Heart right ventricle (tissue), 16 donors: Measurements from ENCODE around the gene HDAC10. TPM values are rescaled to one million over a fixed set of nuclear protein-coding genes. Genes with fewer than 3 reads are reported as not detected.

ENCODE experiments used
- ATAC-seq, 8 donors: fragments of 200-7000 bp; cut with Tn5 transposase; one replicate each; pipeline ENCODE4 v1.9.1; 2020; ENCODE audit warnings: mild to moderate bottlenecking in 8 of 8, moderate library complexity in 8 of 8, moderate number of reproducible peaks in 1 of 8
- DNase-seq, 2 donors: peaks; one replicate each; pipeline ENCODE4 v3.0.0-alpha.2; 2020
- H3K27ac ChIP-seq, 10 donors: fragments of 200-600 bp; sonication (generic) in 2 of 10; one replicate each; pipeline versions ENCODE4 v1.5.0 to v1.8.0; 2020 to 2022; ENCODE audit warnings: mild to moderate bottlenecking in 3 of 10
- H3K27me3 ChIP-seq, 7 donors: fragments of 200-600 bp; one replicate each; pipeline ENCODE4 v1.8.0; 2021 to 2022; ENCODE audit warnings: mild to moderate bottlenecking in 2 of 7
- H3K36me3 ChIP-seq, 9 donors: fragments of 200-600 bp; sonication (generic) in 1 of 9; one replicate each; pipeline versions ENCODE4 v1.5.0 to v1.8.0; 2020 to 2022; ENCODE audit warnings: mild to moderate bottlenecking in 2 of 9
- H3K4me1 ChIP-seq, 9 donors: fragments of 200-600 bp; sonication (generic) in 1 of 9; one replicate each; pipeline versions ENCODE4 v1.5.0 to v1.8.0; 2020 to 2022; ENCODE audit warnings: mild to moderate bottlenecking in 4 of 9
- H3K4me3 ChIP-seq, 10 donors: fragments of 200-600 bp; sonication (generic) in 2 of 10; one replicate each; pipeline versions ENCODE4 v1.5.0 to v1.8.0; 2020 to 2022; ENCODE audit warnings: mild to moderate bottlenecking in 7 of 10, moderate library complexity in 2 of 10
- H3K9me3 ChIP-seq, 11 donors: fragments of 200-600 bp in 10 of 11; sonication (generic) in 2 of 11; one replicate each; pipeline versions ENCODE4 v1.5.0 to v1.8.0; 2013 to 2022; ENCODE audit warnings: mild to moderate bottlenecking in 2 of 11, control low read depth in 1 of 11, moderate library complexity in 1 of 11
- WGBS, 2 donors: extraction: QIAGEN DNeasy Blood & Tissue Kit; methylation state at CpG; one replicate each; pipeline ENCODE4 v1.1.7; 2013; ENCODE audit warnings: inconsistent platforms in 1 of 2; 5-methylcytosine and 5-hydroxymethylcytosine counted together
- intact Hi-C, 10 donors: fragments of 100-400 bp; cut with DNase I; formaldehyde crosslinking; loops; one replicate each; pipeline versions ENCODE4 v1.11.1 to v1.14.2; 2022
- polyA plus RNA-seq, 2 donors: library from polyadenylated mRNA; stranded (reverse); fragments of 200-250 nt; gene quantifications; one replicate each; pipeline ENCODE4 v1.2.3, GENCODE V29; 2013
- total RNA-seq, 10 donors: library from RNA; stranded (reverse); fragmentation: NEBNext Ultra II Directional in 3 of 10; extraction: Animal tissue kit (Norgen Biotek cat#: 25700) in 3 of 10; gene quantifications; one replicate each; pipeline versions ENCODE4 v1.2.1 to v1.2.4, GENCODE V29; 2021 to 2023
- TF ChIP-seq, protein P1 (sequence below), 9 donors: fragments of 200-600 bp; sonication (generic) in 2 of 9; IDR thresholded peaks; one replicate each; pipeline versions ENCODE4 v1.5.0 to v1.8.0; 2021 to 2022; ENCODE audit warnings: antibody characterized with exemption in 9 of 9, mild to moderate bottlenecking in 5 of 9, moderate library complexity in 1 of 9
- donor health status: Arrhythmogenic right ventricular cardiomyopathy.
- donor health status: ischemic (EF 13 %, LVEDD 7.1; RV severe dilation, severe dysfunction).
- donor health status: healthy with polysubstance abuse.
- donor health status: DM: no; HTN: yes; CAD: no.
- donor health status: DM: no; HTN: no; CAD: no.
- donor health status: ischemic (EF 25% LVEDD 6.9; RV normal size, moderate dysfunction).
- donor health status: ischemic (EF 25% LVEDD 5.7; RV mildly dilated, moderate dysfunction).
- donor health status: healthy.
- donor health status: DM: yes; HTN: yes; CAD: no.
- donor health status: Ischemic cardiomyopathy.
- donor health status: ischemic (EF 35%, LVEDD 5.7; RV mildly dilated, moderate dysfunction).
- donor health status: nonischemic (EF 11% LVEDD 7.7; RV severe dilation, severe dysfunction).
- donor health status: DM: yes; HTN: yes; CAD: no.
- donor health status: PGD.
- donor health status: ischemic (EF 29% LVEDD 5.4; RV normal size, mild dysfunction).
- donor health status: nonischemic (EF 23%, LVEDD 6.1; RV moderate dilation, normal function).

Gene HDAC10
- total and polyA plus RNA-seq, 12 donors = 7.1 to 20.3 (median 10.3) TPM

DNA sequence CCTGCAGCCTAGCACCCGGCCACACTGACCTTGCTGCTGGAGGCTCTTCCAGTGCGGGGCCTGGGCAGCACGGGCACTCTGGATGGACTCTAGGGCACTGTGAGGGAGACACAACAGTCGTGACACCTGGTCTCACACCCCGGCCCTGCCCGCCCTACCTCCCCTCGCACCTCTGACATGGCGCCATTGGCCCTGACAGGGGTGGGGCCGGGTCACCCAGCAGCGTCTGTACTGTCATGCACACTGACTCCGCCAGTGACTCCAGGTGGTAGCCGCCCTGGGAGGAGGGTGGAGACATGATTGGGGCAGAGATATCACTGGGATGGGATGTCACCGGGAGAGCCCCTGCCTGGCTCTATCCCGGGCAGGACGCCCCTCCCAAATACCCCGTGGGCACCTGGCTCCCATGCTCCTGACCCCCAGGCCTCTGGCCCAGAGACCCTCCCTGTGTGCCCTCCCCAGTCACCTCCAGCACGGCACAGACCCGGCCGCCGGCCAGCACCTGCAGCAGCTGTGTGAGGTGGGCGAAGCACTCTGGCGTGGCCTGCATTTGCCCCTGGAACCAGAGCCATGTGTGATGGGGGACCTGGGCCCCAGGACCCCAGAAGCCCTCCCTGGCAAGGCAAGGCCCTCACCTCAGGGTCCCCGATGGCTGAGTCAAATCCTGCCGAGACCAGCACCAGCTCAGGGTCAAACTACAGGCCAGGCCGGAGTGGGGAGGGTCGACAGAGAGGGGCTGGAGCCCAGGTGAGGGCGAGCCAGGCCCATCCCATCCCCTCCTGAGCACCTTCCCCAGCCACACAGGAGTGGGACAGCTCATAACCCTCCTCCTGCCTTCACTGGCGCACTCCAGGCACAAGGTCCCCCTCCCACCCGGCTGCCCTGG lies 2.6 kb downstream of the HDAC10 start:
- no peak for ATAC-seq
- no peaks in the 10 kb centered on the region for H3K27me3 ChIP-seq
- intact Hi-C loops = loop anchor here in 5 of 10 donors (10.0 kb wide), 2 partner anchors 256 to 276 kb away; partner anchors contain the start of genes LMF2 (in 4 of the 5), NCAPH2 (in 4 of the 5) and SCO2 (in 1 of the 5)
- H3K9me3 ChIP-seq = no peaks in the 10 kb centered on the region
- WGBS, 2 donors = 90 to 91% methylated on average over 29 of the region's 29 CpGs
- TF ChIP-seq, protein P1, sequence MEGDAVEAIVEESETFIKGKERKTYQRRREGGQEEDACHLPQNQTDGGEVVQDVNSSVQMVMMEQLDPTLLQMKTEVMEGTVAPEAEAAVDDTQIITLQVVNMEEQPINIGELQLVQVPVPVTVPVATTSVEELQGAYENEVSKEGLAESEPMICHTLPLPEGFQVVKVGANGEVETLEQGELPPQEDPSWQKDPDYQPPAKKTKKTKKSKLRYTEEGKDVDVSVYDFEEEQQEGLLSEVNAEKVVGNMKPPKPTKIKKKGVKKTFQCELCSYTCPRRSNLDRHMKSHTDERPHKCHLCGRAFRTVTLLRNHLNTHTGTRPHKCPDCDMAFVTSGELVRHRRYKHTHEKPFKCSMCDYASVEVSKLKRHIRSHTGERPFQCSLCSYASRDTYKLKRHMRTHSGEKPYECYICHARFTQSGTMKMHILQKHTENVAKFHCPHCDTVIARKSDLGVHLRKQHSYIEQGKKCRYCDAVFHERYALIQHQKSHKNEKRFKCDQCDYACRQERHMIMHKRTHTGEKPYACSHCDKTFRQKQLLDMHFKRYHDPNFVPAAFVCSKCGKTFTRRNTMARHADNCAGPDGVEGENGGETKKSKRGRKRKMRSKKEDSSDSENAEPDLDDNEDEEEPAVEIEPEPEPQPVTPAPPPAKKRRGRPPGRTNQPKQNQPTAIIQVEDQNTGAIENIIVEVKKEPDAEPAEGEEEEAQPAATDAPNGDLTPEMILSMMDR (IDR thresholded peaks at IDR 0.05) = no peak
- H3K27ac ChIP-seq = no peak overlapping the region
- H3K36me3 ChIP-seq = peaks cover 0 to 31% (median 0%) of the 10 kb centered on the region in 9 donors
- no peak overlapping the region for H3K4me3 ChIP-seq
- DNase-seq = no peak
- H3K4me1 ChIP-seq = peaks cover 23 to 61% (median 48%) of the 10 kb centered on the region in 9 donors

DNA sequence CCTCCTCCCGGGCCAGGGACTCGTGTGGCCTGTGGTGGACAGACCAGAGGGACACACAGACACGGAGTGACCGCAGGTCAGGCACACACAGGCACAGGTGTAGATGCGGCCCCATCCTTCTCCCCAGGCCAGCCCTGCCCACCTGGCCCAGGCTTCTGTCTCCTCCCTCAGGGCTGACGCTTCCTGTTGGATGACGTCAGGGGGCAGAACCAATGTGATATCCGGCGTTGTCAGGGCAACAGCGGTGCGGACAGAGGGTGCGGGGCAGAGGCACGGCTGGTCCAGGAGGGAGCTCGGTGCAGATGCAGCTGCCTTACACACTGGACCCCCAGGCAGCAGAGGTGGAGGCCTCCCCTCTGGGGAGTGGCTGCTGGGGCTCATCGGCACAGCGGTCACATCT lies 3.3 kb downstream of the HDAC10 start:
- ATAC-seq (no peak), DNase-seq (no peak)
- Histone ChIP-seq H3K9me3 (no peaks in the 10 kb centered on the region), H3K4me1 (peaks cover 30 to 68% (median 55%) of the 10 kb centered on the region in 9 donors), H3K4me3 (no peak overlapping the region), H3K27me3 (no peaks in the 10 kb centered on the region), H3K27ac (no peak overlapping the region), H3K36me3 (peaks cover 0 to 31% (median 0%) of the 10 kb centered on the region in 9 donors)
- TF ChIP-seq, protein P1 (IDR thresholded peaks at IDR 0.05) = no peak
- intact Hi-C loops = loop anchor here in 5 of 10 donors (10.0 kb wide), 2 partner anchors 257 to 277 kb away; partner anchors contain the start of genes LMF2 (in 4 of the 5), NCAPH2 (in 4 of the 5) and SCO2 (in 1 of the 5)
- 46 to 47% methylated on average over 16 of the region's 16 CpGs for WGBS, 2 donors

DNA sequence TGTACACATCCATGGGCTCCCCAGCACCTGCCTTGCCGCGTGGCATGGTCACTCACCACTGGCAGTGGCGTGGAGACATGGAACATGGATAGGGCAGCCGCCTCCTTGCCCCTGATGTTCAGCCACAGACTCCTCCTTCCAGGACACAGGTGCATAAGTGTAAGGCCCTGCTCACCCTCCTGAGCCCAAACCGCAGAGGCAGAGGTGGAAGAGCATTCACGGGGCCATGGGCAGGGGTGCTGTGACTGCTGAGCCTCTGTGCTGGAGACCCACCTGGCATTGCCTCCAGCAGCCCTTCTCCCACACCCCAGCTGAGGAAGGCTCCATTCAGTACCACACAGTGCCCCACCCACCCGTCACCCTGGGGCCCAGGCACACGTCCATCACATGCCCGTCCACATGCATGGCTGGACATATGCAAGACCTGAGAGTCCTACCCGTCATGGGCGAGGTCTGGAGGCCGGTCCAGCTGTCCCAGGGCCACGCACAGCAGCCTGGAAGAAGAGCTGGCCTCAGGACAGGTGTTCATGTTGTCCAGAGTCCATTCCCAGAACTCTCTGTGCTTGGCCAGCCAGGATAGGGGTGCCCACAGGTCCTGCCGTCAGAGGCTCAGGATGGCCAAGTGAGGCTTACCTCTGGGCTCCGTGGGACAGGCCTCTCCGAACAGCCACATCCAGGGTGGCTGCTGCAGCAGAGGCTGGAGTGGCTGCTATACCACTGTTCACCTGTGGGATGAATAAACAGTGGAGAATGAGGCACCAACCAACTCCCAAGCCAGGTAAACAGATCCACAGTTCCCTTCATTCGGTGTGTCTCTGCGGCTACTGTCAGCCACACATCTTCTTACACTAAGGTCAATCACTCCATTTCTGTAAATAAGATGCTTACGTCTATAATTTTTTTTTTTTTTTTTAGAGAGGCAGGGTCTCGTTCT lies 4.6 kb downstream of the HDAC10 start:
- DNase-seq (no peak), ATAC-seq (no peak)
- Histone ChIP-seq H3K9me3 (no peaks in the 10 kb centered on the region), H3K27me3 (no peaks in the 10 kb centered on the region), H3K27ac (no peak overlapping the region), H3K4me3 (peak overlapping the region in 3 of 10 donors; percentile 68 to 100 (median 77)), H3K36me3 (peaks cover 0 to 31% (median 0%) of the 10 kb centered on the region in 9 donors), H3K4me1 (peaks cover 42 to 72% (median 60%) of the 10 kb centered on the region in 9 donors)
- TF ChIP-seq, protein P1 (IDR thresholded peaks at IDR 0.05) = no peak
- 82 to 90% methylated on average over 20 of the region's 20 CpGs for WGBS, 2 donors
- intact Hi-C loops = loop anchor here in 5 of 10 donors (10.0 kb wide), 2 partner anchors 258 to 278 kb away; partner anchors contain the start of genes LMF2 (in 4 of the 5), NCAPH2 (in 4 of the 5) and SCO2 (in 1 of the 5)
